GM13976 (cell line): ENCODE measurements around the gene OR2AG2.

Experiments
- DNase-seq: peaks from one replicate; pipeline ENCODE4 v3.0.0; 2012; ENCODE audit warnings: low spot score
- in situ Hi-C: fragments of 300-500 bp; cut with MboI; formaldehyde crosslinking; loops from one replicate; pipeline ENCODE4 v1.12.0; 2022; ENCODE audit warnings: low sequenced_read_pairs, mixed read lengths, inconsistent platforms; ENCODE audit not compliant: unreplicated experiment
- TF ChIP-seq, protein P1 (sequence below): IDR thresholded peaks from 2 replicates; pipeline ENCODE4 v1.5.1; 2012; ENCODE audit warnings: borderline replicate concordance, mild to moderate bottlenecking; ENCODE audit not compliant: insufficient read depth; ENCODE audit errors: extremely low read depth, missing control alignments, control extremely low read depth

Gene OR2AG2

DNA sequence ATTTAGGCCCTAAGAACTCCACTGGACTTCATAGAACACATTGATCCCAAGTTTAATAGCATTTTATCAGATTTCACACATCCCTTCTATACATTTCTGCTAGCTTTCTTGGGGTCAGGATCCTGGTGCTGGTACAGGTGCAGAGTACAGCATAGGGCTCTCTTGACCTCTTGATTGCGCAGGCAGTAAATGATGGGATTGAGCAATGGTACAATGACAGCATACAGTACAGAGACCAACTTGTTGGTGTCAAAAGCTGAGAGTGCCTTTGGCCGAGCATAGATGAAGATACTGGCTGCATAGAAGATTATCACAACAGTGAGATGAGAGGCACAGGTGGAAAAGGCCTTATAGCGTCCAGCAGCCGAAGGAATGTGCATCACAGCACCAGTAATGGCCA lies 22.9 kb upstream of the OR2AG2 start:
- TF ChIP-seq, protein P1, sequence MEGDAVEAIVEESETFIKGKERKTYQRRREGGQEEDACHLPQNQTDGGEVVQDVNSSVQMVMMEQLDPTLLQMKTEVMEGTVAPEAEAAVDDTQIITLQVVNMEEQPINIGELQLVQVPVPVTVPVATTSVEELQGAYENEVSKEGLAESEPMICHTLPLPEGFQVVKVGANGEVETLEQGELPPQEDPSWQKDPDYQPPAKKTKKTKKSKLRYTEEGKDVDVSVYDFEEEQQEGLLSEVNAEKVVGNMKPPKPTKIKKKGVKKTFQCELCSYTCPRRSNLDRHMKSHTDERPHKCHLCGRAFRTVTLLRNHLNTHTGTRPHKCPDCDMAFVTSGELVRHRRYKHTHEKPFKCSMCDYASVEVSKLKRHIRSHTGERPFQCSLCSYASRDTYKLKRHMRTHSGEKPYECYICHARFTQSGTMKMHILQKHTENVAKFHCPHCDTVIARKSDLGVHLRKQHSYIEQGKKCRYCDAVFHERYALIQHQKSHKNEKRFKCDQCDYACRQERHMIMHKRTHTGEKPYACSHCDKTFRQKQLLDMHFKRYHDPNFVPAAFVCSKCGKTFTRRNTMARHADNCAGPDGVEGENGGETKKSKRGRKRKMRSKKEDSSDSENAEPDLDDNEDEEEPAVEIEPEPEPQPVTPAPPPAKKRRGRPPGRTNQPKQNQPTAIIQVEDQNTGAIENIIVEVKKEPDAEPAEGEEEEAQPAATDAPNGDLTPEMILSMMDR: no peak
- in situ Hi-C loops: no loop called here
- no peak for DNase-seq

DNA sequence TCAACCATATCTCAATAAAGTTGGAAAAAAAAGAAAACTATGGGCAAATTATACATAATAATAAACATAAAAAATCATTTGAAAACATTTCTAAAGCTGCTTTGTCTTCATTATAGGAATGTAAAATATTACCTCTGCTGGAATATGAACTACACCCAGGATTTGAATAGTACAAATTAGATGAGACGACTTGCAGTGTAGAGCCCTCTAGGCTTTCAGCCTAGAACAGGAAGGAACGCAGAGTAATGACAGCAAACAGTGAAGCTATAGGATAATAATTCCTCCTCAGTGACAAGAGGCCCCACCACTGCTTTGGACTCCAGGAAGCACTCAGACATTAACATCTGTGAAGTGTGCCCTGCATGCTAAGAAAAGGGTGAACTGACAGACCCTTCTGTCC lies 18.8 kb upstream of the OR2AG2 start:
- no peak for DNase-seq
- TF ChIP-seq, protein P1: no peak
- in situ Hi-C loops: no loop called here

DNA sequence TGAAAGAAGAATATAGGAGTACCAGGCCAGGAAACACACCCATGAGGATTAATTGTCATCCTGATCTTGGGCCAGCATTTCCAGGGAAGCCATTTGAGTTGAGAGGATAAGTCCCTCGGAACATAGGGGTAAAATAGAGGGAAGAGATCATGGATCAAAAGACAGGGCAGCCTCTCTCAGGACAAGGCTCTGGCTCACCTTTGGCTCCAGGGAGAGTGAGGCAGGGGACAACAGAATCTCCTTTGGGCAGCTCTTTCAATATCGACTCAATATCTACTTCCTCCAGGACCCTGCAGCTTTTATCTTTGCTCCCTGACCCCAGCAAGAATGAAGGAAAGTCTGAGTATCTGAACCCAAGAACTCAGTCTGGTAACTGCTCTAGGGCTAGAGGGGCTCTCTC lies 10.9 kb upstream of the OR2AG2 start, which contains the start of gene OR2AG1:
Gene OR2AG1, plus strand, starts transcription at position 301 of the 400 bp plus-strand sequence. CDS start 2,018 bp downstream, outside the sequence.
- in situ Hi-C loops: no loop called here
- no peak for DNase-seq

DNA sequence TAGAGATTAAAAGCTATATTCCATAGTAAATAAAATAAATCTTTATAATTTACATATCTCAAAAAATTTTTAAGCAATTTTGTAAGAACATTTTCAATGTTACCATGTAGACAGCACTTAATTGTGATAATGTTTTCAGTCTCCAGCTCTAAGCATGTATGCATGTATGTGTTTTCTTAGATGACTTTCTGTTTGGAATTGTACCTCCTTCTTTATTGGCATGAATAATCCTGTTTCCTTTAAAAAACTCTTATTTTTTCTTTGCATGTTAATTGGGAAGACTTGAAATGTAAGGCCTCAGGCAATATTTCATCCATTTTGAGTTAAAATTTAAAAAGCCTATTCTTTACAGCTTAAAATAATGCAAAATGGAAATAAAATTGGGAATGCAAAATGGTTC lies 9.1 kb upstream of the OR2AG2 start:
- DNase-seq: no peak
- TF ChIP-seq, protein P1: no peak
- in situ Hi-C loops: no loop called here

More for the DNA sequence above, 10.9 kb upstream of the OR2AG2 start, which contains the start of gene OR2AG1:
- TF ChIP-seq, protein P1: no peak

DNA sequence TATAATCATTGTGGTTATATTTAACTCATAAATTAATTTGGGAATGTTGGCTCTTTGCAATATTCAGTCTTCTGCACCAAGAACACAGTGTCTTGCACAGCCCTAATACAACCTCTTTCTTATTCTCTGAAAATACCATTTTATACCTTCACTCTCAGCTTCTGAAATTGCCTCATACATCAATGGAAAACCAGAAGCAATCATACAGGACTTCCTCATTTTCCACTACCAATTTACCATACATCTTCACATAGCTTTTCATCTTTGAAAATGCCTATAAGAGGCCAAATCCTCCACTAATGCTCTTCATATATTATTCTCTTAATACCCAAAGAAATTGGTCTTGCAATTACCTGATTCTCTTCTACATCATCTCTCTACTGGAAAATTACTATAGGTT lies 6.7 kb upstream of the OR2AG2 start:
- TF ChIP-seq, protein P1: no peak
- no peak for DNase-seq
- in situ Hi-C loops: no loop called here

DNA sequence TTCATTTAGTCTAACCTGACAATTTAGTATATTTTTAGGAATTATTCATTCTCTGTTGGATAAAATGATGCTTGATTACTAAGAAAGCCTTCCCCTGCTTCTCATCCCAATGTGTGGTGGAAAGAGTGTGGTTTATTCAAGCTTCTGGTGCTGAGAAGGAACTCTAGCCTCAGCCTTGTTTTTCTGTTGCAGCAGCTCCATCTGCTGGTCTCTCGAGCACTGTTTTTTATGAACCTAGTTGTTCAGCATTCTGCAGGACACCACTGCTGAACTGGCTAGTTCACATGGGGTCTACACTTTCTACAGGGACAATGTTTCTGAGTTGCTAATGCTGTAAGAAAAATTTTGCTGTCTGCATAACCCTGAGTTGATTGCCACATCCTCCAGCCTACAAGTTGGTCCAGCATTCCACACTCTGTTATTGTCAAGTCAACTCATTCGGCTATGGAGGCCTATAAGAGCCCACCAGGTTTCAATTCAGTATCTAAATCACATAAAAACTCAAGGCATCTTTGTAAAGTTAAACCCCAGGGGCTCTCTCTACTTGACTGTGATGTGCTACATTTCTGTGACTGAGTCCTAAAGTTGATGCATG lies 14.3 kb downstream of the OR2AG2 start:
- in situ Hi-C loops: no loop called here
- TF ChIP-seq, protein P1: peak; percentile 69
- peak; percentile 32 for DNase-seq
